ENCODE results near the gene TCF20.

Gene TCF20

DNA sequence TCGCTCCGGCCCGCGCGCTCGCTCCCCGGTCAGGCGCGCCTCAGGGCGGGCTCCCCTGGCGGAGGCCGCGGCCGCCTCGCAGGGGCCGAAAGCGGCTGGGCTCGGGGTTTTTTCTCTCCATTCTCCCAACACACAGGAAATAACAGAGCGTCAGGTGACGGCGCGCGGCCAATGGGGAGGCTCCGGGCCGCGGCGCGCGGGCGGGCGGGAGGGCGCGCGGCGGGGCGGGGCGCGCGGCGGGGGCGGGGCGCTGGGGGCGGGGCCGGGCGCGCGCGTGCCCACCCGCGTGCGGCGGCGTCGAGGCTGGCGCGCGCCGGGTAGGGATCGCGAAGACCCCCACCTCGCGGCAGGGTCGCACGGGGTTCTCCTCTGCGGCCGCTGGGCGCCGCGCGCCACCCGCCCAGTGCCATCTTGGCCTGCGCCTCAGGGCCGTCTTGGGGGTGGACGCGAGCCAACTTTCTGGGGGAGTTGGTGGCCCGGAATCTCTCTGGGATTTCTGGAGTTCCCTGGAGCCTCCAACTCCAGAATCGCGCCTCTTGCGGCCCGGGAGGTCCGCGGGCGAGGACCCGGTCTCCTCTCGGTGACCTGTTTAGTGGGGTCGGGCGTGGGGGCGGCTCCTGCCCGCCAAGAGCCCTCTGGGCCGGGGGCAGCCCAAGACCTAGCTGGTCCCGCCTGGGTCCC, at the start of gene TCF20:
TSS of gene TCF20 (minus strand) at position 144 of the 681 bp plus-strand sequence. CDS start 55,348 bp downstream, outside the sequence.
- in situ Hi-C loops (cut with HindIII; ENCODE audit: low pct_ligation_motif_present, low pct_unique_long_range_greater_than_20kb, low sequenced_read_pairs) = no loop called here

DNA sequence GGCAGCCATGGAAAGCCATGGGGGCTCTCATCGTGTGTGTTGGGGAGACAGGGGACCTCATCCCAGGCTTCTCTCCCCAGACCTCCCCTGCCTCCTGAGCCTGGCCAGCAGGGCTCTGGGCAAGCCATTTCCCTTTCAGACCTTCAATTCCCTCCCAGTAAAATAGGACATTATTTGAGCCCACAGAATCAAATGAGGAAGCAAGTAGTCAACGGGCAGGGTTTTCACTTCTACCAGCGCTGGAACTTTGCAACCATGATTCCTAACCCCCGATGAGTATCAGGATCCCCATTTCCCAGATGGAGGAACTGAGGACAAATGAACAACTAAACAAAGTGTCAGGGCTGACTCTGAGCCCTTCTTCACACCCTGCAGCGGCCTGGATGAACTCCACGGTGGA, 48.9 kb upstream of the TCF20 start:
- in situ Hi-C loops (cut with HindIII; ENCODE audit: low pct_ligation_motif_present, low pct_unique_long_range_greater_than_20kb, low sequenced_read_pairs) = no loop called here
- no peak for DNase-seq

More for the DNA sequence above, at the start of gene TCF20:
- peak; percentile 73 for DNase-seq

DNA sequence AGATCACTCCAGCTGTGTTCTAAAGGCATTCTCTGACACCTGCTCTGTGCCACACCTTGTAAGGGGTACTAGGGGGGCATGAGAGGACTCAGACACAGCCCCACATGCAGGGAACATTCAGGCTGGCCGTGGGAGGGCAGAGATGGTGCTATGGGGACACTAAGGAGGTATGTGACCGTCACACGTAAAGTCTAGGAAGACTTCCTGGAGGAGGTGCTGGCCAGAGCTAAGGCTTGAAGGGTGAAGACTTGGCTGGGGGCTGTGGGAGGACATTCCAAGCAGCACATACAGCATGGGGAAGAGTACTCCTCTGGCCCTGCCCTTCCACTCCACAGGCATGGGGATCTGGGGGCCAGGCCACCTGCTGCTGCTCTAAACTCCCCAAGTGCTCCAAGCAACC, 48.5 kb upstream of the TCF20 start:
- DNase-seq = no peak
- in situ Hi-C loops (cut with HindIII; ENCODE audit: low pct_ligation_motif_present, low pct_unique_long_range_greater_than_20kb, low sequenced_read_pairs) = no loop called here

DNA sequence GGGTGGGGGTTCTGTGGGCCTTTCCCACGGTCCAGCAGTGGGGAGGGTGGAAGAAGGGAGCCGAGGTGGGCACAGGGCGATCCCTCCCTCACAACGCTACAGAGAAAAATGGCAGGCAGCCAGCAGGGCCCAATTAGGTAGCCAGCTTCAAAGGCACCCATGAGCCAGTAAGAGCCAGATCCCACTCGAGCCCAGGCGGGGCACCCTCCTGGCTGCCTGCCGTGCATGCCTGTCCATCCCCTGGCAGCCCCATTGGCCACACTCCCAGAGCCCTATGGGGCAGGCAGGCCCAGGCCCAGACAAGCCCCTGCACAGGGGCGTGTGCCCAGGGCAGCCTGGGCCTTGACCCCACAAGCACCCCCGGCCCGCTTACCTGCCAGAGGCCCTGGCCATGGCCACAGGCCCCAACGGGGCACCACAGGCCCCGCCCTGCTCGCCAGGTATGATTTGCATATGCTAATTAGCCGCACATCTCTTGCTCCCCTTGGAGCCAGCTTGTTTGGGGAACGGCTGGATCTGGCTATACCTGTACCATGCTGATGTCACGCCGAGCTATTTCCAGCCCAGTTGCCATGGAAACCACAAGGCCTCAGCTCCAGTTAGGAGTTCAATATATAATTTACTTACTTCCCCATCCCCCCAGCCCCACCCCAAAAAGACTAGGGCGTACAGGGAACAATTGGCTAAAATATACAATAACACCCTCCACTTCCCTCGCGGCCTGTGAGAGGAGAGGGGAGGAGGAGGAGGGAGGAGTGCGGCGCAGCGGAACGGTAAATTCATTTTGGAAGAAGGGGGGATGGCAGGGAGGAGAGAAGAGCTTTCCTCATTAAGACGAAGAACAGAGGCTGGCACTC, 47.5 kb upstream of the TCF20 start:
- in situ Hi-C loops (cut with HindIII; ENCODE audit: low pct_ligation_motif_present, low pct_unique_long_range_greater_than_20kb, low sequenced_read_pairs) = no loop called here
- DNase-seq = no peak

DNA sequence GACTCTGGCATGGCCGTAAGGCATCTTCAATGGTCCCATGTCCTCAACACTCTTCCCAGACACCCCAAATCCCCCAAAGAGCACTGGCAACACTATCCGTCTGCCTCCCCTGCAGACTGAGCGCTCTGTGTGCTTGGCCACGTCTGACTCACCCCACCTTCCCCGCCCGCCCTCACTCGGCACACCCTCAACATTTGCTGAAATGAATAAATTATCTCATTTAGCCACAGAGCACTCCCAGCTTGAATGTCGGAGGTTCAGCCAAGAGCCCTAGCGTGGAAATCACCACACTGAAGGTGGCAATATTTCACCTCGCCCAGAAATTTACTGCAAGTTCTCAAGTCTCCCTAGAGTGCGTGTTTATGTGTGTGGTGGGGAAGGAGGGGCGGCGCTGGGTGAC, 46.6 kb upstream of the TCF20 start:
- DNase-seq = no peak
- in situ Hi-C loops (cut with HindIII; ENCODE audit: low pct_ligation_motif_present, low pct_unique_long_range_greater_than_20kb, low sequenced_read_pairs) = no loop called here

DNA sequence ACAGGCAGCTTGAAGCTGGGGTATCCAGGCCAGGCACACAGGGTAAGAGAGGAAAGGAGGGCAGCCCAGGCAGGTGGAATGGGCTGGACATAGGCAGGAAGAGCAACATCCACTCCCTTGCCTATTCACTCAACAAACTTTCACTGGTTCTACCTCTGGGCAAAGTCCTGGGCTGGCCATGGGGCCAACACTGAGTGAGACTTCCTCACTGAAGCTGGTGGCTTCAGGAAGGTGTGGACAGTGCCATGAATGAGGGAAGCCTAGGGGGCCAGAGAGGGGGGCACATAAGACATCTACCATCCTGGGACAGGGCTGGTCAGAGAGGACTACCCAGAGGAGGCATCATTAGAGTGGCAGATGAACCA, 44.9 kb upstream of the TCF20 start:
- DNase-seq = no peak
- in situ Hi-C loops (cut with HindIII; ENCODE audit: low pct_ligation_motif_present, low pct_unique_long_range_greater_than_20kb, low sequenced_read_pairs) = no loop called here

DNA sequence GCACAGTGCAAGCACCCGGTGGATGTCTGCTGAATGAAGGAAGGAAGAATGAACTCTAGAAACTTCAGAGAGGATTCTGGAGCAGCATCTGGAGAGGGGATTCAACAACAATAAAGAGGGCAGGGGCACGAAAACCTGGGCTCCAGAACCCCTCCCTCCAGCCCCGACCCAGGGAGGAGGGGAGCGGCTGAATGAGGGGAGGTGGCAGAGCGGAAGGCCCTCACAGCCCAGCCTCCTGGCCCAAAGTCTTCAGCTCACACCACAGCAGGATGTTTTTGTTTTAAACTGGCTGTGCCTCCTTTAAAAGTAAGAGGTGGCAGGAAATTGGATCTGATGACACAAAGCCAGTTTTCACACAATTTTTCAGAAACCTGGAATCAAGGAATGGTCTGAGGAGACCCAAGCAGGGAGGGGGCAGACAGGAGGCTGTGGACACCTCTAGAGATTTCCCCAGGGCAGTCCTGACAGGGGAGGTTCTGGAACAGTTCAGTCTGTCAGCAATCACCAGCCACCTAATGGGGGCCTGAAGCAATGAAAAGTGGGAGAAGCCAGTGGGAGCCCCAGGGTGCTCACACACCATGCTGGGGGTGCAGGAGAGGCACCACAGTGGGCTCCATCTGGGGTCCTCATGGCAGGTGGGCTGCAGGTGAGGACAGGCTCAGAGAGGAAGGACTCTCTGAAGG, 44.4 kb upstream of the TCF20 start:
- DNase-seq = no peak
- in situ Hi-C loops (cut with HindIII; ENCODE audit: low pct_ligation_motif_present, low pct_unique_long_range_greater_than_20kb, low sequenced_read_pairs) = no loop called here

DNA sequence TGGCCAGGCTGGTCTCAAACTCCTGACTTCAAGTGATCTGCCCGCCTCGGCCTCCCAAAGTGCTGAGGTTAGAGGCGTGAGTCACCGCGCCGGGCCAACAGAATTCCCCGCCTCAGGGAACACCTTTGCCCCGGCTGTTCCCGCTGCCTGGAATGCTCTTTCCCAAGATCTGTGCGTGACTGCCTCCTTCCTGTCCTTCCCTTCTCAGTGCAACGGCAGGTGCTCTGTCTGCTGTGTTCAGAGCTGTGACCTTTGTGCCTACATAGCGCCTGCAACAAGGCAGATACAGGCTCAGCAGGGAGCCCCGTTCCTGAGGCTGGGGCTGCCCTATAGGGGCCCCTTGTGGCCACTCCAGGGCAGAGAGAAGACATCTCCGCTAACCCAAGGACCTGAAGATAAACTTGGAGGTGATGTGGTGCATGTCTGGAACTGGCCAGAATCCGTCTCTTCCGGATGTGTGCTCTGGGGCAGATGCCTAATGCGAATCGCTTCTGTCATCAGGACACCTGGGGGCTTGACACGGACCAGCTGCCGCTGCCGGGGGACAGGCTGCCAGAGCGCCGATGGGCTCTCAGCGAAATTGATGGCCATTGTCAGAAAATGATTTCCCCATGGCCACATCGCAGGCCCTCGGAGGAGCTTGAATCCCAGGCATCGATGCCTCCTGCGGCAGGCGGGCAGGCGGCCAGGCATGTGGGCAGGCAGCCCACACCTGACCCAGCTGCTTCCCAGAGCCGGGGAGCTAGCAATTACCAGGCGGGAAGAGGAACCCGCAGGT, 43.5 kb upstream of the TCF20 start:
- in situ Hi-C loops (cut with HindIII; ENCODE audit: low pct_ligation_motif_present, low pct_unique_long_range_greater_than_20kb, low sequenced_read_pairs) = no loop called here
- DNase-seq = peak; percentile 82

DNA sequence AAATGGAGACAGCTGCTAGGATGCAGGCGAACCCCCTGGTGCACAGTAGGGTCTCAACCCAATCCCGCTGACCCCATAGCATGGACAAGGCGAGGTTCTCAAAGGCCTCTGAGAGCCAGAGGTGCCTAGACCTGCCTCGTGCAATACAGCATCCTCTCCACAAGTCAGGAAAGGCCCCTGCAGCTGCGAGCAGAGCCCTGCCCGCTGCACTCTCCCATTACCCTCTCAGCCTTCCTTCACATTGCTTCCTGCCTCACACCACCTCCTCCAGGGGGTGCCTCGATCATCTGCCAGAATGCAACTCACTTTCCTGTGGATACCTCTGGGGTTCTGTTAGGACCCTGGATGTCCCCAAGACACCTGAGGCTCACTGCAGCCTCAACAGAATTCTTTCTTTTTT, 42.8 kb upstream of the TCF20 start:
- in situ Hi-C loops (cut with HindIII; ENCODE audit: low pct_ligation_motif_present, low pct_unique_long_range_greater_than_20kb, low sequenced_read_pairs) = no loop called here
- DNase-seq = no peak

DNA sequence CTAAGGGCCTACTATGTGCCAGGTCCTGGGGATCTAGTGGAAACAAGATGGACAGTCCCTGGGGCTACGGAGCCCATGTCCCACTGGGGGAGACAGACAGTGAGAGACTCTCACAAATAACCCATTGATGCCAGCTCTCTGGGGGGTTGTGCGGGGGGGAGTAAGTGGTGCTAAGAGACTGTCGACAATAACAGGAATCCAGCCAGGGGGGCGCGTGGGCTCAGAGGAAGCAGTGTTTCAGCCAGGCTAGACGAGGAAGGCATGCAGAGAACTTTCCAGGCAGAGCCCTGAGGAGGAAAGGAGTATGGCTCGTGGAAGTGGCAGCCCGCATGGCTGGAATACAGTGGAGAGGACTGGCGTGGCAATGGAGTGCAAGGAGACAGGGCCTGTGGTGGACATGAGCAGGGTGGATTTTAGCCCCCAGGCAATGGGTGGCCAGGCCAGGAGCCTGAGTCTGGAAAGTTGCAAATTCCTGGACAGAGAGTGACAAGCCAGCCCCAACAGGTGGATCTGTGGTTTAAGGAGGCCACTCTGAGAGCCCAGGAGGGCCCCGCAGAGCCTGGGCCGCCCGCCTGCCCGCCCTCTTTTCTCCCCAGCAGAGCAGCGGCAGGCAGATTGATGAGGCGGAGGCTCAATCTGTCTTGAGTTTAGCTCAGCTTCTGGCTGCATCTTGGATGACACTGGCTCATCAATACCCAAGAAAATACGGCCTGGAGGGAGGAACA, 40.0 kb upstream of the TCF20 start:
- in situ Hi-C loops (cut with HindIII; ENCODE audit: low pct_ligation_motif_present, low pct_unique_long_range_greater_than_20kb, low sequenced_read_pairs) = no loop called here
- no peak for DNase-seq

DNA sequence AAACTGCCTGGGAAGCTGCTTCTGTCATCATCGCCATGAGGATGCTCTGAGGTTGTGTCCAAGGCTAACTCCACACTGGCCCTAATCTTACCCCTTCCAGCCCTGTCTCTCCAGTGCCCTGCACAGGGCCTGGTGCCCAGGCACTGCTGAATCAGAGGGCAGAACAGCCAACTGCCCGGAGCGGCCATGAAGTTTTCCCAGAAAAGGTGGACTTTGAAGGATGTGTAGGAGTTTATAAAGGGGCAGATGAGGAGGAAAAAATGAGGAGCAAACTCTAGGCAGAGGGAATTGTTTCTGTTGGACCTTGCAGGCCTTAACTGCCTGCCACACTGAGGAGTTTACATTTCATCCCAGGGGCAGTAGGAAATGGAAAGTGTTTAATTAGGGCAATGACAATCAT, 39.4 kb upstream of the TCF20 start:
- in situ Hi-C loops (cut with HindIII; ENCODE audit: low pct_ligation_motif_present, low pct_unique_long_range_greater_than_20kb, low sequenced_read_pairs) = no loop called here
- no peak for DNase-seq

DNA sequence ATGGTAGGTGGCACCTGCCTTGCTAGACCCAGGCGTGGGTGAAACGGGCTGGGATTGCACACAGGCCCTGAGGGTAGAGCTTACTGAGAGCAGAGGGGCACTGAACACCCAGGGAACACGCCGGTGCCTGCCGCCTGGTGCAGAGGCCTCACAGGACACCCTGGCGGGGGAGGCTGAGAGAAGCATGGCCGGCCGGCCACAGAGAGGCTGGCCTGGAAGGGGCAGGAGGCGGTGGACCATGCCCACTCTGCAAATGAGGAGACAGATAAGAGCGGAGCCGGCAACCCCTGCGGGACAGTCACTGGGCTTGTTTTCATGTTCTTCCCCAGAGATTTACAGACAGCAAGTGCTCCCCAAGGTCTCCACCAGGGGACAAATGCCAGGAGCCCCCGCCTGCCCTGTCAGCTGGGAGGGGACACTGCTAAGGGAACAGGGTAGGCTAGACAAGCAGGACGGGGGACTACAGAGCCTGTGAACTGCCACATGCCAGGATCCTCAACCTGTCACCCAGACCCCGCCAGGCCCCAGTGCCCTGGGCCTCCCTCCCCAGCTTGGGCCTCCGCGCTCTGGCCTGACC, 38.5 kb upstream of the TCF20 start:
- in situ Hi-C loops (cut with HindIII; ENCODE audit: low pct_ligation_motif_present, low pct_unique_long_range_greater_than_20kb, low sequenced_read_pairs) = no loop called here
- DNase-seq = no peak

DNA sequence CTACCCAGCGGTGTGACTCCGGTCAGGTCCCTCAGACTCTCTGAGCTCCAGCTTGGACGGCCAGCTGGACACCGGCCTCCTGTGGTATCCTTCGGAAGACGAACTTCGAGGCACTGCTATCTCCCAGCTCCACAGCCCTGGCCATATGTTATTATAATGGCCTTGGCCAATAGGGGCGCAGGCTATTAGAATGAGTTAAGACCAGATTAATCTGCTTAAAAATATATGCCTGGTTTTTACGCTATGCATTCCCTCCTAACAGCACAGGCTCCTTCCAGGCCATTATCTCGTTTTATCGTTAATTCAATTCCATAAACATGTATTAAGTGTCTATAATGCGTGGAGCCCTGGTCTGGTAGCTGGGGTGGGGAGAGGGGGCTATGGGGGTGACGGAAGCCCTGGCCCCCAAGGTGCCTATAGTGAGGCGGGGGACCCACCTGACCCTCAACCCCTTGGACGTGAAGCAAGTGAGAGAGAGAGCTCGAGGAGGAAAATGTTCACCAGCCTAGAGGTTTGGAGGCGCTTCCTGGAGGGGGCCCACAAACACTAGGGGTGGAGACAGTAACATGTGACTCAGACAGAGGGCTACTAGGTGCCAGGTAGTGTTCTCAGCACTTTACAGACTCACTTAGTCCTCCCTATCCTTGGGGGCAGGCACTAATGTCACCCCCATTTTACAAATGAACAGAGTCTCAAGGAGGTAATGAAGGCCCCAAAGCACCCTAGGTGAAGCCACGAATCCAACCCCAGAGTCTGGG, 37.5 kb upstream of the TCF20 start:
- in situ Hi-C loops (cut with HindIII; ENCODE audit: low pct_ligation_motif_present, low pct_unique_long_range_greater_than_20kb, low sequenced_read_pairs) = no loop called here
- no peak for DNase-seq

DNA sequence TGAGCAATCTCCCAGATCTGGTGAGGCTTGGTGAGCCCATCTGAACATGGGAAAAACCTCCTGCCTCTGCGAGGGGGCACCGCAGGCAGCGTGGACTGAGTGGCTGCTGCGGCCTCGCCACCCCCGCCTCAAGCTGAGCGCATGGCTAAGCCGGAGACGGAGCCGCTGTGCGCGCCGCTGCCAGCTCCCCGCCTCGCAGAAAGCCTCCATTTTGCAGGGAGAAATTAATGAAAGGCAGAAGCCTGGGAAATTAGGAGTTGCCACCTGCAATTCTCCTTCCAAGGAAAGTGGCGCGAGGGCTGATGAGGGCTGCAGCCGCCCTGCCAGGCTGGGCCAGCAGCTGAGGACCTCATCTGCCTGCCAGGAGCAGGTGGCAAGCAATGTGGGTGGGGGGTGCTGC, 35.6 kb upstream of the TCF20 start:
- in situ Hi-C loops (cut with HindIII; ENCODE audit: low pct_ligation_motif_present, low pct_unique_long_range_greater_than_20kb, low sequenced_read_pairs) = no loop called here
- DNase-seq = no peak

DNA sequence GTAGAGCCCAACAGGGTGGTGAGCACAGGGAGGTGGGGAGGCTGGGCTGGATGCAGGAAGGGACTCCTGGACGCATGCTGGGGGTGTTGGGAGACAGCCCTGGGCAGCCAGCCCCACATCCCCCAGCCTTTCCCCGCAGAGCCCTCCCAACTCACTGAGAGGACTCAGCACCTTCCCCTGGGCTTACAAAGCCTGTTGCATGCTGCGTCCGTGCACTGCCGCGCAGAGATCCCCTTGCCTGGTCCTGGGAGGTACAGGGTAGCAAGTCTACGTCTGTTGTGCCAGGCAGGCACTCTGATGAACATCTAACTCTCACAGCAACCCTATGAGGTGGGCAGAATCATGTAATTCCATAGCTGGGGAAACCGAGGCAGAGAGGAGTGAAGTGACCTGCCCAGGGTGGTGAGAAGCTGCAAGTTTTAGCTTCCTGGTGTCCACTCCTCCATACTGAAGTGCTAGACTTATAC, 33.9 kb upstream of the TCF20 start:
- no peak for DNase-seq
- in situ Hi-C loops (cut with HindIII; ENCODE audit: low pct_ligation_motif_present, low pct_unique_long_range_greater_than_20kb, low sequenced_read_pairs) = no loop called here

DNA sequence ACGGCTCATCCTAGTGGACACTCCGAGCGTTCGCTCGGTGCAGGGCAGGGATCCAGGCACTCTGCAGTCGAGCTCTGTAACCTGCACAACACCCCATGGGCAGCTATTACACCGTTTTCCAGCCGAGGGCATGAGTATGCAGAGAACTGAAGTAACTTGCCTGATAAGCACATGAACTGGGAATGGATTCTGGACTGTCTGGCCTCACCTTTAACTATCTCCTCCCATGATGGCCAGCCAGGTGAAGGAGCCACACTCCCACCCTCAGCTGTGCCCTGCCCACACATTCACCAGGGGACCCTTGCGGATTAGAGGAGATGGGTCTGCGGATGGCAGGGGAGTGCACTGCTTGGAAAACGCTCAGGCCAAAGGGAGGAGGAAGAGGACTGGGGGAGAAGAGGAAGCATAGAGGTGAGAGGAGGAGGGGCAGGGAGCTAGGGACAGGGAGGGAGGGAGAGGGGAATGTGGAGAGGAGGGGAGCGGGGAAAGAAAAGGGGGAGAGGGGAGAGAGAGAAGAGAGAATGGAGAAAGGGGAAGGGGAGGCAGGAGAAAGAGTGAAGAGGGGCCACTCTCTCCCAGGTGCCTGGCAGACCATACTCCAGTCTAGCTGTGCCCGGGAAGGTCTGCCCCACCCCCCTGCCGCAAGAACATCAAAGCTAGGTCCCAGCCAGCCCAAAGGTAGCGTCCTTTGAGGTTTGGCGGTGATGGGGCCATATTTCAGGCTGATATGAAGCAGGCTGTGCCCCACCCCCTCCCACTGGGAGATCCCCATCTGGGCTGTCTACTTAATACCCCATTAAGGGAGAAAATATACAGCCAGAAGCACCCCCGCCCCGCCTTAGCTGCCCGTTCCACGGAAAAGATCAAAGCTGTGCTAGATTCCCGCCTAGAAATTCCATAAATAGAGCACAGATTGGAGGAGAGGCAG, 33.2 kb upstream of the TCF20 start:
- DNase-seq = no peak
- in situ Hi-C loops (cut with HindIII; ENCODE audit: low pct_ligation_motif_present, low pct_unique_long_range_greater_than_20kb, low sequenced_read_pairs) = no loop called here

Measured in ACHN (cell line).